WTC11 (cell line): Measurements from ENCODE around the gene PSMA1. TPM values are rescaled to one million over a fixed set of nuclear protein-coding genes. Genes with fewer than 3 reads are reported as not detected.

Experiments used
- ATAC-seq: fragments of 200-7000 bp; cut with Tn5 transposase; 2 replicates; pipeline ENCODE4 v1.10.0; 2021; ENCODE audit warnings: mild to moderate bottlenecking, moderate library complexity
- CTCF ChIA-PET: fragments of 300-600 bp; sonication (Branson Sonifier 250); formaldehyde crosslinking; loops from one replicate; lab custom pipeline; 2021; ENCODE audit warnings: antibody characterized with exemption; lab: Charles Lee
- POLR2A ChIA-PET: fragments of 350-600 bp; sonication (Branson Sonifier 250); formaldehyde crosslinking; loops from one replicate; lab custom pipeline; 2021; ENCODE audit warnings: antibody characterized with exemption; lab: Charles Lee
- DNase-seq: peaks from one replicate; pipeline ENCODE4 v3.0.0; 2021; ENCODE audit warnings: low spot score
- H3K27ac Mint-ChIP-seq: 2 replicates; pipeline ENCODE4 v1.8.0; 2021; ENCODE audit warnings: mixed read lengths
- H3K27me3 Mint-ChIP-seq: 2 replicates; pipeline ENCODE4 v1.8.0; 2021; ENCODE audit warnings: low read depth, mild to moderate bottlenecking, moderate library complexity, mixed read lengths
- H3K36me3 Mint-ChIP-seq: 2 replicates; pipeline ENCODE4 v1.8.0; 2021; ENCODE audit warnings: mixed read lengths
- H3K4me1 Mint-ChIP-seq: 2 replicates; pipeline ENCODE4 v1.8.0; 2022; ENCODE audit warnings: mixed read lengths
- H3K4me3 Mint-ChIP-seq: 2 replicates; pipeline ENCODE4 v1.8.0; 2021; ENCODE audit warnings: mild to moderate bottlenecking, moderate library complexity, mixed read lengths
- H3K9me3 Mint-ChIP-seq: 2 replicates; pipeline ENCODE4 v1.8.0; 2021; ENCODE audit warnings: mixed read lengths
- ATF6 ChIP-seq: sonication (generic); formaldehyde crosslinking; IDR thresholded peaks from 2 replicates; pipeline ENCODE4 v1.8.1; 2023; ENCODE audit warnings: mild to moderate bottlenecking, missing genetic modification reagents
- CBFB ChIP-seq: sonication (generic); formaldehyde crosslinking; IDR thresholded peaks from 2 replicates; pipeline ENCODE4 v1.8.1; 2022; ENCODE audit warnings: mild to moderate bottlenecking, low read depth, missing genetic modification reagents
- CDX4 ChIP-seq: fragments of 250-450 bp; sonication (Bioruptor Pico); IDR thresholded peaks from 2 replicates; pipeline ENCODE4 v1.9.0; 2021; ENCODE audit warnings: moderate library complexity, mild to moderate bottlenecking, inconsistent platforms, borderline replicate concordance
- ESRRA ChIP-seq: sonication (generic); formaldehyde crosslinking; IDR thresholded peaks from 2 replicates; pipeline ENCODE4 v1.8.1; 2022; ENCODE audit warnings: mild to moderate bottlenecking, missing genetic modification reagents, borderline replicate concordance
- GRHL2 ChIP-seq: fragments of 250-450 bp; sonication (Bioruptor Pico); IDR thresholded peaks from 2 replicates; pipeline ENCODE4 v1.8.0; 2022; ENCODE audit warnings: mild to moderate bottlenecking, moderate library complexity; ENCODE audit not compliant: insufficient replicate concordance, severe bottlenecking
- HMGA2 ChIP-seq: fragments of 250-450 bp; sonication (Bioruptor Pico); IDR thresholded peaks from 2 replicates; pipeline ENCODE4 v1.4.0; 2021; ENCODE audit warnings: mild to moderate bottlenecking, moderate library complexity
- JUN ChIP-seq: sonication (generic); formaldehyde crosslinking; IDR thresholded peaks from 2 replicates; pipeline ENCODE4 v1.8.0; 2023; ENCODE audit warnings: mild to moderate bottlenecking, missing genetic modification reagents
- NFYB ChIP-seq: sonication (generic); formaldehyde crosslinking; conservative IDR thresholded peaks from 2 replicates; pipeline ENCODE4 v1.8.0; 2022; ENCODE audit warnings: low read depth, missing genetic modification reagents
- NR1H2 ChIP-seq: sonication (generic); formaldehyde crosslinking; IDR thresholded peaks from 2 replicates; pipeline ENCODE4 v1.9.0; 2021; ENCODE audit warnings: mild to moderate bottlenecking, moderate library complexity, missing genetic modification reagents
- SP1 ChIP-seq: sonication (generic); formaldehyde crosslinking; conservative IDR thresholded peaks from 2 replicates; pipeline ENCODE4 v1.8.1; 2022; ENCODE audit warnings: missing genetic modification reagents
- TCF7 ChIP-seq: sonication (generic); formaldehyde crosslinking; IDR thresholded peaks from 2 replicates; pipeline ENCODE4 v1.8.0; 2022; ENCODE audit warnings: mild to moderate bottlenecking, low read depth, missing genetic modification reagents, moderate library complexity
- TP53 ChIP-seq: sonication (generic); formaldehyde crosslinking; IDR thresholded peaks from 2 replicates; pipeline ENCODE4 v1.8.1; 2023; ENCODE audit warnings: mild to moderate bottlenecking, missing genetic modification reagents
- ZNF138 ChIP-seq: sonication (generic); formaldehyde crosslinking; conservative IDR thresholded peaks from 2 replicates; pipeline ENCODE4 v1.8.1; 2022; ENCODE audit warnings: mild to moderate bottlenecking, moderate library complexity, missing genetic modification reagents
- ZNF219 ChIP-seq: sonication (generic); formaldehyde crosslinking; IDR thresholded peaks from 2 replicates; pipeline ENCODE4 v1.8.0; 2023; ENCODE audit warnings: missing genetic modification reagents, mild to moderate bottlenecking, borderline replicate concordance
- ZNF396 ChIP-seq: fragments of 250-450 bp; sonication (Bioruptor Pico); IDR thresholded peaks from 2 replicates; pipeline ENCODE4 v1.8.0; 2021; ENCODE audit warnings: mild to moderate bottlenecking, moderate library complexity, borderline replicate concordance
- ZNF512 ChIP-seq: sonication (generic); formaldehyde crosslinking; IDR thresholded peaks from 2 replicates; pipeline ENCODE4 v1.8.1; 2022; ENCODE audit warnings: missing genetic modification reagents, borderline replicate concordance
- total RNA-seq: library from RNA; stranded (reverse); gene quantifications from 3 replicates; pipeline ENCODE4 v1.2.3, GENCODE V29; 2021
- TF ChIP-seq, protein P1 (sequence below): sonication (generic); formaldehyde crosslinking; IDR thresholded peaks from 2 replicates; pipeline ENCODE4 v1.8.0; 2022; ENCODE audit warnings: mild to moderate bottlenecking, missing genetic modification reagents
- TF ChIP-seq, protein P2 (sequence below): sonication (generic); formaldehyde crosslinking; IDR thresholded peaks from 2 replicates; pipeline ENCODE4 v1.8.0; 2022; ENCODE audit warnings: missing genetic modification reagents
- TF ChIP-seq, protein P3 (sequence below): sonication (generic); formaldehyde crosslinking; conservative IDR thresholded peaks from 2 replicates; pipeline ENCODE4 v1.8.1; 2022; ENCODE audit warnings: mild to moderate bottlenecking, missing genetic modification reagents

PSMA1 gene
- total RNA-seq, 1 experiment from 2014 or later = 139 TPM

DNA sequence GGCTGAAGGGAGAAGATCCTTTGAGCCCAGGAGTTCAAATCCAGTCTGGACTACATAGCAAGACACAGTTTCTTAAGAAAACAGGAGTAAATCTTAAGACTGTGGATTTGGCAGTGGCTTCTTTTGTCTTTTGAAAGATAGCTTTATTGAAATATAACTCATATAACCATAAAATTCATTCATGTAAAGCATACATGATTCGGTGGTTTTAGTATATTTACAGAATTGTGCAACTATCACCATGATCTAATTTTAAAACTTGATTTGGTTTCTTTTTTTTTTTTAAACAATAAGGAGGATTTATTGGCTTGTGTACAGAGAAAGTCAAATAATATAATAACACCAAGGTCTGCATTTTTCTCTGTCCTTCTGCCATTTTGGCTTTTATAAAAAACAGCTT, 23.1 kb upstream of the PSMA1 start:
- Mint-ChIP-seq H3K36me3 (no peaks in the 10 kb centered on the region), H3K4me1 (peaks cover 23% of the 10 kb centered on the region), H3K4me3 (no peak overlapping the region), H3K9me3 (no peaks in the 10 kb centered on the region), H3K27me3 (peaks cover 6% of the 10 kb centered on the region)
- POLR2A ChIA-PET = no interaction called here
- ATAC-seq = no peak
- CTCF ChIA-PET = interaction anchor here (1.1 to 7.1 kb wide), 4 partner anchors 9 to 532 kb away, joined by 3 to 72 read pairs (median 4); no protein-coding TSS in a partner anchor
- no peak for DNase-seq
- TF ChIP-seq SP1 (CRISPR knock-in tag) (no peak), ZNF219 (no peak), ATF6 (CRISPR knock-in tag) (no peak)
- TF ChIP-seq, all 79 proteins: peak for 0
- no peak overlapping the region for H3K27ac Mint-ChIP-seq

GRCh38 chr11:14542324-14542723, 22.1 kb upstream of the PSMA1 start:
- ATAC-seq = no peak
- CTCF ChIA-PET = interaction anchor here (1.1 to 7.1 kb wide), 4 partner anchors 9 to 533 kb away, joined by 3 to 72 read pairs (median 4); no protein-coding TSS in a partner anchor
- H3K27me3 Mint-ChIP-seq = peaks cover 6% of the 10 kb centered on the region
- no peaks in the 10 kb centered on the region for H3K36me3 Mint-ChIP-seq
- H3K4me3 Mint-ChIP-seq = no peak overlapping the region
- H3K4me1 Mint-ChIP-seq = peaks cover 23% of the 10 kb centered on the region
- TF ChIP-seq ZNF396 (CRISPR knock-in tag) (no peak), NR1H2 (CRISPR knock-in tag) (no peak), TP53 (CRISPR knock-in tag) (no peak), GRHL2 (CRISPR knock-in tag) (no peak), TCF7 (no peak), HMGA2 (CRISPR knock-in tag) (no peak)
- TF ChIP-seq, protein P1, sequence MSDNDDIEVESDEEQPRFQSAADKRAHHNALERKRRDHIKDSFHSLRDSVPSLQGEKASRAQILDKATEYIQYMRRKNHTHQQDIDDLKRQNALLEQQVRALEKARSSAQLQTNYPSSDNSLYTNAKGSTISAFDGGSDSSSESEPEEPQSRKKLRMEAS (CRISPR knock-in tag) = no peak
- no peak overlapping the region for H3K27ac Mint-ChIP-seq
- no peak for DNase-seq
- POLR2A ChIA-PET = no interaction called here
- no peaks in the 10 kb centered on the region for H3K9me3 Mint-ChIP-seq

GRCh38 chr11:14541192-14541947, 21.2 kb upstream of the PSMA1 start:
- H3K4me3 Mint-ChIP-seq = no peak overlapping the region
- DNase-seq = no peak
- ATAC-seq = no peak; the same call in 1 of the 2 replicates
- no peak overlapping the region for H3K27ac Mint-ChIP-seq
- H3K4me1 Mint-ChIP-seq = peaks cover 23% of the 10 kb centered on the region
- no peaks in the 10 kb centered on the region for H3K9me3 Mint-ChIP-seq
- POLR2A ChIA-PET = no interaction called here
- TF ChIP-seq CDX4 (no peak), ZNF396 (CRISPR knock-in tag) (no peak), CBFB (CRISPR knock-in tag) (no peak), JUN (CRISPR knock-in tag) (no peak), ZNF138 (no peak), NFYB (no peak), ZNF512 (CRISPR knock-in tag) (no peak), ESRRA (CRISPR knock-in tag) (no peak)
- TF ChIP-seq, protein P2, sequence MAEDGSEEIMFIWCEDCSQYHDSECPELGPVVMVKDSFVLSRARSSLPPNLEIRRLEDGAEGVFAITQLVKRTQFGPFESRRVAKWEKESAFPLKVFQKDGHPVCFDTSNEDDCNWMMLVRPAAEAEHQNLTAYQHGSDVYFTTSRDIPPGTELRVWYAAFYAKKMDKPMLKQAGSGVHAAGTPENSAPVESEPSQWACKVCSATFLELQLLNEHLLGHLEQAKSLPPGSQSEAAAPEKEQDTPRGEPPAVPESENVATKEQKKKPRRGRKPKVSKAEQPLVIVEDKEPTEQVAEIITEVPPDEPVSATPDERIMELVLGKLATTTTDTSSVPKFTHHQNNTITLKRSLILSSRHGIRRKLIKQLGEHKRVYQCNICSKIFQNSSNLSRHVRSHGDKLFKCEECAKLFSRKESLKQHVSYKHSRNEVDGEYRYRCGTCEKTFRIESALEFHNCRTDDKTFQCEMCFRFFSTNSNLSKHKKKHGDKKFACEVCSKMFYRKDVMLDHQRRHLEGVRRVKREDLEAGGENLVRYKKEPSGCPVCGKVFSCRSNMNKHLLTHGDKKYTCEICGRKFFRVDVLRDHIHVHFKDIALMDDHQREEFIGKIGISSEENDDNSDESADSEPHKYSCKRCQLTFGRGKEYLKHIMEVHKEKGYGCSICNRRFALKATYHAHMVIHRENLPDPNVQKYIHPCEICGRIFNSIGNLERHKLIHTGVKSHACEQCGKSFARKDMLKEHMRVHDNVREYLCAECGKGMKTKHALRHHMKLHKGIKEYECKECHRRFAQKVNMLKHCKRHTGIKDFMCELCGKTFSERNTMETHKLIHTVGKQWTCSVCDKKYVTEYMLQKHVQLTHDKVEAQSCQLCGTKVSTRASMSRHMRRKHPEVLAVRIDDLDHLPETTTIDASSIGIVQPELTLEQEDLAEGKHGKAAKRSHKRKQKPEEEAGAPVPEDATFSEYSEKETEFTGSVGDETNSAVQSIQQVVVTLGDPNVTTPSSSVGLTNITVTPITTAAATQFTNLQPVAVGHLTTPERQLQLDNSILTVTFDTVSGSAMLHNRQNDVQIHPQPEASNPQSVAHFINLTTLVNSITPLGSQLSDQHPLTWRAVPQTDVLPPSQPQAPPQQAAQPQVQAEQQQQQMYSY (CRISPR knock-in tag) = no peak
- TF ChIP-seq, protein P3, sequence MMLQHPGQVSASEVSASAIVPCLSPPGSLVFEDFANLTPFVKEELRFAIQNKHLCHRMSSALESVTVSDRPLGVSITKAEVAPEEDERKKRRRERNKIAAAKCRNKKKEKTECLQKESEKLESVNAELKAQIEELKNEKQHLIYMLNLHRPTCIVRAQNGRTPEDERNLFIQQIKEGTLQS (CRISPR knock-in tag) = no peak
- H3K27me3 Mint-ChIP-seq = peaks cover 6% of the 10 kb centered on the region
- H3K36me3 Mint-ChIP-seq = no peaks in the 10 kb centered on the region
- CTCF ChIA-PET = interaction anchor here (1.1 to 7.1 kb wide), 2 partner anchors 82 to 365 kb away, joined by 4 to 72 read pairs; no protein-coding TSS in a partner anchor
